Middle frontal gyrus (tissue), 1 donor: ENCODE data around the gene DIAPH2.
"Not testable (repeated sequence)": the region's sequence is repeated elsewhere in the genome, so short reads cannot be mapped to it uniquely, and the experiment has no call there.

Source experiments
- DNase-seq: peaks from one replicate; pipeline ENCODE4 v3.0.0-alpha.2; 2015; ENCODE audit warnings: low spot score; ENCODE audit errors: extremely low spot score

The DIAPH2 gene

DNA sequence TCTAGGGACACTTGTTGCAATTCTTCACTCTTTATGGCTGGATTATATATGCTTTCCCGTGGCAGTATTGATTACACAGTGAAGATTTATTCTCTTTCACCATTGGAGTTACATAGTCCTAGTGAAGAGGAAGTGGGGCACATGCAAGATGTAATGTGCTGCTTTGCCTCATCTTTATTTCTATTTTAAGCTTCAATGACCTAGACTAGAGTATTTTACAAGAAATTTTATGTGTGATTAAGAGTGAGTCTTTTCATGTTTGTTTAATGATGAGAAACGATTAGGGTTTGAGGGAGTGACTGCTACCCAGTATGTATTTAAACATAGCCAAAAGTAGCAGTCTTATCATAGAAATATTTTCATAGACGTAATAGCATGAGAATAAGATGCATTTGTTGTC, 30.8 kb downstream of the DIAPH2 start:
- no peak for DNase-seq

GRCh38 chrX:96719161-96719875, 34.7 kb downstream of the DIAPH2 start:
- no peak for DNase-seq

GRCh38 chrX:96721354-96721753, 36.7 kb downstream of the DIAPH2 start:
- no peak for DNase-seq

GRCh38 chrX:96722781-96723180, 38.1 kb downstream of the DIAPH2 start:
- DNase-seq = no peak

DNA sequence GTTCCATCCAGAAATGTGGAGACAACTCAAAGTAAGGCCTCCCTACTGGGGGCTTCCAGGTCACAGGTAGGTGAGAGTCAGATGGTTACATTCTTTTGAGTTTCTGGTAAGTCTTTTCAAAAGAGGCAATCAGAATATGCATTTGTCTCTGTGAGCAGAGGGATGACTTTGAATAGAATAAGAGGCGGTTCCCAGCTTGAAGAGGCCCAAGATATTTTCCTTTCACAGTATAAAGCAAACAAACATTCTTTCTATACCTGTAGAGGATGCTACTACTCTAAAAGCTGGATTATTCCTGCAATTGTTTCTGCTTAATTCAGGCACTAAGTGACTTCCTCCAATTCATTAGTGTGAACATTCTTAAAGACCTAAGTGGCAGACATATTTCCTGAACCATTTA, 44.4 kb downstream of the DIAPH2 start:
- DNase-seq = no peak

- DNase-seq = no peak
These were observed 45.4 kb downstream of the DIAPH2 start for GRCh38 chrX:96729868-96730643.

DNA sequence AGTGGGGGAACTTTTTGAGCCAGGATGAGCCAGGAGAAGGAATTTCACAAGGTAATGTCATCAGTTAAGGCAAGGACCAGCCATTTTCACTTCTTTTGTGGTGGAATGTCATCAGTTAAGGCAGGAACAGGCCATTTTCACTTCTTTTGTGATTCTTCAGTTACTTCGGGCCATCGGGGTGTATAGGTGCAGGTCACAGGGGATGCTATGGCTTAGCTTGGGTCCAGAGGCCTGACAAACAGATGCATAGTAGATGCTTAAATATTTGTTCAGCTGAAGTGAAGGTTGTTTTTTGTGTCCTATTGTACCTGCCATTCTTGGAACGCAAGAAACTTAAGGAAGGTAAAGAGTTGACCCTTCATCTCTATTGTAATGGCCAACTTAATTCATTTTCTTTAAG, 46.4 kb downstream of the DIAPH2 start:
- DNase-seq = not testable (repeated sequence)

DNA sequence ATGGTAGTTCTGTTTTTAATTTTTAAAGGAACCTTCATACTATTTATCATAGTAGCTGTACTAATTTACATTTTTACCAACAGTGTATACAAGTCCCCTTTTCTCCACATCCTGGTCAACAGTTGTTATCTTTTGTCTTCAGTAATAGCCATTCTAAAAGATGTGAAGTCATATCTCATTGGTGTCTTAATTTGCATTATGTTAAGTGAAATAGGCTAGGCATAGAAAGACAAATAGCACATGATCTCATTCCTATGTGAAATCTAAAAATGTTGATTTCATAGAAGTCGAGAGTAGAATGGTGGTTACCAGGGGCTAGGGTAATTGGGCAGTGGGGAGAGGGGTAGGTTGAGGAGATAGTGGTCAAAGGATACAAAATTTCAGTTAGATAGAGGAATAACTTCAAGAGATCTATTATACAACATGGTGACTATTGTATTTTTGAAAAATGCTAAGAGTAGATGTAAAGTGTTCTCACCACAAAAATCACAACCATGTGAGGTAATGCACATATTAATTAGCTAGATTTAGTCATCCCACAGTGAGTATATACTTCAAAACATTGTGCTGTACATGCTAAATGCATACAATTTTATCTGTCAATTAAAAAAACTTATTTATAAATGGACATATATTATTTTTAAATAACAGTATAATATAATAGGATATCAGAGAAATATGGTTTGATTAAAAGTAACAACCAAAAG, 58.9 kb downstream of the DIAPH2 start:
- no peak for DNase-seq

DNA sequence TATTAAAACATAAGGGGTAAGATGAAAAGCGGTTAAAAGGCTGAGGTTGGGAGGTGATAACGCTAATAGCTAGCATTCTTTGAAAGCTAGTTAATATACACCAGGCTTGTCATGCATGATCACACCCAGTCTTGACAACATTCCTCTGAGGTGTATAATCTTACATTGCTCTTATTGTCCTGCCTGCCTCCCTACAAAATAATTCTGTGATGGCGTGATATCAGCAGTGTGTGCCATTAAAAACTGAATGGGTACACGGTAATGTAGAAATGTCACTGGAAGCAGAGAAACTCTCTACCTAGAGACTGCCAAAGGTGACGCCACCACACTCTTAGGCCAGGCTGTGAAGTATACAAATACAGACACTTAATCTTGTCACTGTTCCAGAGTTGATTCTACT, 68.1 kb downstream of the DIAPH2 start:
- no peak for DNase-seq

- no peak for DNase-seq
These were observed 68.6 kb downstream of the DIAPH2 start for GRCh38 chrX:96753230-96753629.

DNA sequence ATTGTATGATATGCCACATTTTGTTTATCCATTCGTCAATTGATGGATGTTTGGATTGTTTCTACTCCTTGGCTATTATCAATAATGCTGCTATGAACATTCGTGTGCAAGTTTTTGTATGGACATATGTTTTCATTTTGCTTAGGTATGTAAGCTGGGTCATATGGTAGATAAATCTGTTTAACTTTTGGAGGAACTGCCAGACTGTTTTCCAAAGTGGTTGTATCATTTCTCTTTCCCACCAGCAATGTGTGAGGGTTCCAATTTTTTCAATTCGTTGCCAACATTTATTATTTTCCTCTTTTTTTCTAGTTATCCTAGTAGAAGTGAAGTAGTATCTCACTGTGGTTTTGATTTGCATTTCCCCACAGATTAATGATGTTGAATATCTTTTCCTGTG, 71.8 kb downstream of the DIAPH2 start:
- DNase-seq = no peak

- DNase-seq = no peak
These were observed 76.9 kb downstream of the DIAPH2 start for GRCh38 chrX:96761566-96761965.

GRCh38 chrX:96763608-96764007, 79.0 kb downstream of the DIAPH2 start:
- DNase-seq = no peak

GRCh38 chrX:96764864-96765263, 80.2 kb downstream of the DIAPH2 start:
- DNase-seq = no peak

DNA sequence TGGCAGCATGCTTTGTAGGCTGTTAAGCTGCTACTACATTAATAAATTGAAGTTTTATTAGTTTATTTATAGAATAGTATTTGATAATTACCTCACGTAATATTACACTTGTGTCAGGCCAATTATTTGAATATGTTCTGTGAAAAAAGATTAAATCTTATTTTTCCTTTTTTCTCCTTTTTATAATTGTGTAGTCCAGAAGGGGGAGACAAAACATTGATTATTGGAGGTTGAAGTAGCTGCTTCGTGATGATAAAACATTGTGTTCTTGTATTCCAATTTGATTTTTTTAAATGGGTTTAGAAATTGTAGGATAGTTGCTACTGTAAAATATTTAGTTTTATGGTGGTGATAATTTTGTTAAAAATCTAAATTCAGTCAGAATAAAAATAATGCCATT, 85.7 kb downstream of the DIAPH2 start:
- no peak for DNase-seq

- no peak for DNase-seq
These were observed 86.8 kb downstream of the DIAPH2 start for GRCh38 chrX:96771486-96771885.

DNA sequence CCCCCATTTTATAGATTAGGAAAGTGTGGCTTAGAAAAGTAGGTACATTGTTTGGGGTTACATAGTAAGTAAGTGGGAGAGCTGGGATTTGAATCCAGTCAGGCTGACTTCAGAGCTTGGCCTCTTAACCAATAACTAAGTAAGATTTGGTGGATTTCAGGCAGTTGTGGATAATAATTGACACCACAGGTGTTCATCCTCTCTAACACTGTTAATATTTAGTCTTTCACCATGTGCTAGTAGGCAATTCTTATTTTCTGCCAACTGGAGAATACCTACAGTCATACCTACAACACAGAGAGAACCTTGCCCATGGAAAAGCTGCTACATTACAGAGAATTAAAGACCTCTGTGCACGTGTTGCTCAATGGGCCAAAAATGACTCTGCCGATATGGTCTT, 89.5 kb downstream of the DIAPH2 start:
- DNase-seq = no peak

DNA sequence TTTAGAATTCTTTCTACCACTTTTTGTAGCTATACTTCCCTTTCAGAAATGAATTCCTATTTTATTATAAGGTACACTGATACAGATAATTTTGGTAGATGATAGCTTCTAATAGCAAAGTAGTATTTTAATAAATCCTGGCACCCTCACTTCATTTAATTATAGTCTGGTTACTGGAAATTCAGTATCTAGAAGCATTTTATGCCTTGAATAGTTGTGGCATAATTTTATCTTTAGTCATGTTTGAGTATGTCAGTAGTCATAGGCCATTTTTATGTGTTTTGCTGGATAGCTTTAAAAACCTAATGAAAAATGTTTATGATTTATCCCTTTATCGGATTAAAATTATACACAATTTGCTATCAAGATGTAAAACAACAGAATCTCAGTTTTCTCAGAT, 92.3 kb downstream of the DIAPH2 start:
- DNase-seq = no peak

GRCh38 chrX:96791559-96791958, 106.9 kb downstream of the DIAPH2 start:
- no peak for DNase-seq

GRCh38 chrX:96792047-96792446, 107.4 kb downstream of the DIAPH2 start:
- no peak for DNase-seq

- DNase-seq = no peak
These were observed 114.3 kb downstream of the DIAPH2 start for GRCh38 chrX:96798982-96799381.

DNA sequence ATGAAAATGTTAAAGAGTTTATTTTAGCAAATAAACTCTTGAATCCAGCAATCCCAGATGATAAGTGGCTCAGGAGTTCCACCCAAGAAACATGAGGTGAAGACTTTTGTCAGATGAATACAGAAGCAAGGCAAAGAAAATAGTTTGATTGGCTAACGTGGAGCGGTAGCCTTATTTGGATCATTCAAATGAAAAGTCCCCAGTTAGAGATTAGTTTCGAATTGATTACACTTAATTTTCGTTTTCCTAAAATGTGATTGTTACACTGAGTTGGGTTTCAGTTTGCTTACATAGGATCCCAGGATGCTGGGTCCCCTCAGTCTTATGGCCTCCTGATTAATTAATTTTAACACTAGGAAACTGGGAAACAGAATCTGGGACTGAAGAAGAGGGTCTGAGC, 122.7 kb downstream of the DIAPH2 start:
- no peak for DNase-seq
